ENCODE data around the gene KDM4C. TPM values are rescaled to one million over a fixed set of nuclear protein-coding genes. Genes with fewer than 3 reads are reported as not detected.

KDM4C gene
- total RNA-seq, 4 donors from 2014 or later: 25.2 to 41.1 (median 26.4) TPM

GRCh38 chr9:6961845-6962522, 204.2 kb downstream of the KDM4C start:
- WGBS: 88% methylated on average over 5 of the region's 5 CpGs
- intact Hi-C loops (cut with DNase I): no loop called here

GRCh38 chr9:6965566-6965965, 207.8 kb downstream of the KDM4C start:
- TF ChIP-seq POLR2A (IDR thresholded peaks at IDR 0.05; ENCODE audit: low read depth): no peak
- no peak for TF ChIP-seq POLR2AphosphoS5 (IDR thresholded peaks at IDR 0.05)
- TF ChIP-seq CTCF (IDR thresholded peaks at IDR 0.05): no peak
- TF ChIP-seq EP300 (IDR thresholded peaks at IDR 0.05): no peak
- intact Hi-C loops (cut with DNase I): no loop called here
- WGBS: 100% methylated on average over 1 of the region's 1 CpG

More at GRCh38 chr9:6961845-6962522, 204.2 kb downstream of the KDM4C start:
- H3K4me3 ChIP-seq: no peak overlapping the region
- H3K27me3 ChIP-seq: no peaks in the 10 kb centered on the region
- no peak for DNase-seq (ENCODE audit: extremely low spot score)
- TF ChIP-seq POLR2AphosphoS5 (IDR thresholded peaks at IDR 0.05) (no peak), EP300 (IDR thresholded peaks at IDR 0.05) (no peak), CTCF (IDR thresholded peaks at IDR 0.05) (no peak), POLR2A (IDR thresholded peaks at IDR 0.05; ENCODE audit: low read depth) (no peak)
- peaks cover 0 to 11% (median 0%) of the 10 kb centered on the region in 4 donors for H3K36me3 ChIP-seq
- H3K9me3 ChIP-seq: no peaks in the 10 kb centered on the region
- no peak overlapping the region for H3K27ac ChIP-seq (replicated peaks in 1 of 4)
- H3K4me1 ChIP-seq: peaks cover 0 to 4% (median 0%) of the 10 kb centered on the region in 4 donors

GRCh38 chr9:6968271-6968670, 210.5 kb downstream of the KDM4C start:
- 40% methylated on average over 3 of the region's 3 CpGs for WGBS
- TF ChIP-seq CTCF (IDR thresholded peaks at IDR 0.05) (no peak), POLR2AphosphoS5 (IDR thresholded peaks at IDR 0.05) (no peak), EP300 (IDR thresholded peaks at IDR 0.05) (no peak), POLR2A (IDR thresholded peaks at IDR 0.05; ENCODE audit: low read depth) (no peak)
- H3K36me3 ChIP-seq: no peaks in the 10 kb centered on the region

More at GRCh38 chr9:6965566-6965965, 207.8 kb downstream of the KDM4C start:
- H3K27ac ChIP-seq (replicated peaks in 1 of 4): no peak overlapping the region
- no peaks in the 10 kb centered on the region for H3K27me3 ChIP-seq
- H3K4me3 ChIP-seq: no peak overlapping the region
- H3K9me3 ChIP-seq: no peaks in the 10 kb centered on the region
- DNase-seq (ENCODE audit: extremely low spot score): no peak
- peaks cover 0 to 4% (median 0%) of the 10 kb centered on the region in 4 donors for H3K36me3 ChIP-seq
- peaks cover 0 to 8% (median 2%) of the 10 kb centered on the region in 4 donors for H3K4me1 ChIP-seq

GRCh38 chr9:6969805-6970204, 212.0 kb downstream of the KDM4C start:
- intact Hi-C loops (cut with DNase I): no loop called here
- Histone ChIP-seq H3K36me3 (no peaks in the 10 kb centered on the region), H3K9me3 (no peaks in the 10 kb centered on the region), H3K27me3 (no peaks in the 10 kb centered on the region), H3K4me1 (peaks cover 0 to 8% (median 2%) of the 10 kb centered on the region in 4 donors), H3K27ac (replicated peaks in 1 of 4) (no peak overlapping the region), H3K4me3 (no peak overlapping the region)
- 95% methylated on average over 3 of the region's 3 CpGs for WGBS
- no peak for DNase-seq (ENCODE audit: extremely low spot score)
- TF ChIP-seq POLR2AphosphoS5 (IDR thresholded peaks at IDR 0.05) (no peak), EP300 (IDR thresholded peaks at IDR 0.05) (no peak), POLR2A (IDR thresholded peaks at IDR 0.05; ENCODE audit: low read depth) (no peak), CTCF (IDR thresholded peaks at IDR 0.05) (no peak)

More at GRCh38 chr9:6968271-6968670, 210.5 kb downstream of the KDM4C start:
- no peak overlapping the region for H3K4me3 ChIP-seq
- no peaks in the 10 kb centered on the region for H3K27me3 ChIP-seq
- DNase-seq (ENCODE audit: extremely low spot score): no peak
- peaks cover 0 to 8% (median 2%) of the 10 kb centered on the region in 4 donors for H3K4me1 ChIP-seq
- no peak overlapping the region for H3K27ac ChIP-seq (replicated peaks in 1 of 4)
- no peaks in the 10 kb centered on the region for H3K9me3 ChIP-seq
- intact Hi-C loops (cut with DNase I): no loop called here
